ENCODE data around the gene GSX1.
A peak's percentile ranks its signal among the peaks of the same experiment; 100 is the strongest.
"Not testable (repeated sequence)": the region's sequence is repeated elsewhere in the genome, so short reads cannot be mapped to it uniquely, and the experiment has no call there.

GSX1 gene

GRCh38 chr13:27792393-27793218 lies at the start of gene GSX1:
Gene GSX1 (plus strand): TSS chr13:27792483. CDS start chr13:27792691, 208 bp downstream.
- peak; percentile 45 for DNase-seq

- no peak for DNase-seq
Measured at GRCh38 chr13:27744801-27745200, 47.5 kb upstream of the GSX1 start.

- no peak for DNase-seq
Measured at GRCh38 chr13:27745301-27745700, 47.0 kb upstream of the GSX1 start.

- not testable (repeated sequence) for DNase-seq
Measured at GRCh38 chr13:27748143-27748542, 44.1 kb upstream of the GSX1 start.

- DNase-seq = no peak
Measured at GRCh38 chr13:27751953-27752532, 40.2 kb upstream of the GSX1 start.

- DNase-seq = no peak
Measured at GRCh38 chr13:27765650-27766049, 26.6 kb upstream of the GSX1 start.

GRCh38 chr13:27770809-27771208 lies 21.5 kb upstream of the GSX1 start:
- DNase-seq = no peak

- no peak for DNase-seq
Measured at GRCh38 chr13:27772651-27773425, 19.4 kb upstream of the GSX1 start.

- DNase-seq = no peak
Measured at GRCh38 chr13:27774169-27774568, 18.1 kb upstream of the GSX1 start.

- DNase-seq = no peak
Measured at GRCh38 chr13:27774651-27775050, 17.6 kb upstream of the GSX1 start.

- DNase-seq = no peak
Measured at GRCh38 chr13:27775943-27776342, 16.3 kb upstream of the GSX1 start.

GRCh38 chr13:27782151-27782550 lies 10.1 kb upstream of the GSX1 start:
- DNase-seq = no peak

GRCh38 chr13:27783111-27783510 lies 9.2 kb upstream of the GSX1 start:
- DNase-seq = no peak

- DNase-seq = no peak
Measured at GRCh38 chr13:27788271-27788670, 4.0 kb upstream of the GSX1 start.

GRCh38 chr13:27789153-27789494 lies 3.2 kb upstream of the GSX1 start:
- DNase-seq = no peak

GRCh38 chr13:27789495-27790303 lies 2.6 kb upstream of the GSX1 start:
- no peak for DNase-seq

- DNase-seq = no peak
Measured at GRCh38 chr13:27790523-27790922, 1.8 kb upstream of the GSX1 start.

GRCh38 chr13:27791146-27791900 lies 960 bp upstream of the GSX1 start:
- no peak for DNase-seq

- DNase-seq = no peak
Measured at GRCh38 chr13:27791901-27792392, 336 bp upstream of the GSX1 start.

GRCh38 chr13:27793507-27794367 lies 1.5 kb downstream of the GSX1 start:
- no peak for DNase-seq

GRCh38 chr13:27794368-27794691 lies 2.0 kb downstream of the GSX1 start:
- no peak for DNase-seq

All from activated CD4-positive, CD25-positive, alpha-beta regulatory T cell treated with anti-CD3 and anti-CD28 coated beads, Interleukin-2, amount 50 U/mL, for 72 hours (primary cell).